Sigmoid colon (tissue), 7 donors: ENCODE measurements around the gene GLS. TPM values are rescaled to one million over a fixed set of nuclear protein-coding genes. Genes with fewer than 3 reads are reported as not detected.

ENCODE experiments used
- DNase-seq: peaks from one replicate; pipeline ENCODE4 v3.0.0-alpha.2; 2019
- H3K27ac ChIP-seq, 4 donors: fragments of 200-600 bp; sonication (generic); one replicate each; pipeline ENCODE4 v1.5.1; 2016 to 2019; ENCODE audit warnings: mild to moderate bottlenecking in 1 of 4
- H3K27me3 ChIP-seq, 3 donors: fragments of 200-600 bp; sonication (generic); one replicate each; pipeline ENCODE4 v1.5.1; 2019; ENCODE audit warnings: mild to moderate bottlenecking in 1 of 3
- H3K36me3 ChIP-seq, 4 donors: fragments of 200-600 bp; sonication (generic); one replicate each; pipeline ENCODE4 v1.5.1; 2016 to 2019
- H3K4me1 ChIP-seq, 4 donors: fragments of 200-600 bp; sonication (generic); one replicate each; pipeline ENCODE4 v1.5.1; 2017 to 2019
- H3K4me3 ChIP-seq, 4 donors: fragments of 200-600 bp; sonication (generic); one replicate each; pipeline ENCODE4 v1.5.1; 2017 to 2019; ENCODE audit warnings: mild to moderate bottlenecking in 2 of 4, moderate library complexity in 1 of 4
- H3K9me3 ChIP-seq, 4 donors: fragments of 200-600 bp in 3 of 4; sonication (generic) in 3 of 4; one replicate each; pipeline versions ENCODE4 v1.5.1 to v1.6.1; 2013 to 2019
- EP300 ChIP-seq, 4 donors: sonication (generic); formaldehyde crosslinking; IDR thresholded peaks; one replicate each; pipeline ENCODE4 v1.6.1; 2017; ENCODE audit warnings: antibody characterized with exemption in 4 of 4
- POLR2A ChIP-seq, 2 donors: fragments of 450-650 bp; IDR thresholded peaks; one replicate each; pipeline ENCODE4 v1.6.1; 2016; ENCODE audit warnings: antibody characterized with exemption in 2 of 2, mild to moderate bottlenecking in 2 of 2, moderate library complexity in 2 of 2
- POLR2AphosphoS5 ChIP-seq, 4 donors: sonication (generic); formaldehyde crosslinking; IDR thresholded peaks; one replicate each; pipeline ENCODE4 v1.6.1; 2017; ENCODE audit warnings: antibody characterized with exemption in 4 of 4
- WGBS, 2 donors: extraction: QIAGEN DNeasy Blood & Tissue Kit; methylation state at CpG; one replicate each; pipeline ENCODE4 v1.1.7; 2013; 5-methylcytosine and 5-hydroxymethylcytosine counted together
- intact Hi-C: fragments of 100-400 bp; cut with DNase I; formaldehyde crosslinking; loops from one replicate; pipeline ENCODE4 v1.15.1; 2023
- polyA plus RNA-seq, 3 donors: library from polyadenylated mRNA; stranded (reverse); fragments of 200-250 nt; gene quantifications; one replicate each; pipeline ENCODE4 v1.2.3, GENCODE V29; 2013
- total RNA-seq, 4 donors: library from RNA; depleted of rRNA; stranded (reverse); fragments of >200 nt; gene quantifications; one replicate each; pipeline ENCODE4 v1.1.0, GENCODE V29; 2016
- TF ChIP-seq, protein P1 (sequence below), 4 experiments: fragments of 450-650 bp in 3 of 4; fragments of 200-600 bp in 1 of 4; IDR thresholded peaks; one replicate each; pipeline ENCODE4 v1.5.1; 2016 to 2019; ENCODE audit warnings: antibody characterized with exemption in 4 of 4, mild to moderate bottlenecking in 3 of 4, moderate library complexity in 2 of 4
- donor health status: healthy with polysubstance abuse.
- donor health status: Bipolar disorder and iron deficiency.
- donor health status: healthy.

GLS gene
- total and polyA plus RNA-seq, 7 donors, result 15.0 to 139 (median 87.1) TPM

DNA sequence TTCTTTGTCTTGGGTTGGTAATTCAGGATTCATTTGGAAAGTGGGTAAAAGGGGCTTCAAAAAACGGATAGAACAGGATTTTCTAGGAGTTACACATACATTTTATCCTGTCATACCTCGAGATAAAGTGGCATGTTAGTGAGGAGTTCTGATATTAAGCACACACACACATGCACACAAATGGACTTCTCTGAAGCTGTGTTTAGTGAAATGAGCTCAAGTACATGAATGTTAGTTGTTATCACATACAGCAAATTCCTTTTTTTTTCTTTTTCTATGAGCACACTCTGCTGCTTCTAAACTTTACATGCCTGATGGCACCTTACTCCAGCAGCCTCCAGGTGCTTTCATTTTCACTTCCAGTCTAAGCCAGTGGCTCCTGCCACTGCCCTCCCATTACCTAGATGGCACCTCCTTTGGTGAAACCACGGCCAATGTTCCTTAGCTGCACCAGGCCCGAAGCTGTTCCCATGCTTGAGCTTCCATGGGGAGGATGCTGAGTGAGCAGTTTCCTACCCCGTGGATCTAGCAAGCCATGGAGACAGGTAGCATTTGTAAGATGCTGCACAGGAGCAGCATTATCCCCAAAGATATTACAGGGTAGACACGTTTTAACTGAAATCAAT lies 83.7 kb downstream of the GLS start:
- 76 to 82% methylated on average over 6 of the region's 6 CpGs for WGBS, 2 donors
- intact Hi-C loops, result no loop called here
- peaks cover 0 to 82% (median 14%) of the 10 kb centered on the region in 4 donors for H3K36me3 ChIP-seq

GRCh38 chr2:190965580-190966222 lies 85.1 kb downstream of the GLS start:
- H3K4me1 ChIP-seq, result no peaks in the 10 kb centered on the region
- TF ChIP-seq POLR2A (IDR thresholded peaks at IDR 0.05), result no peak
- TF ChIP-seq EP300 (IDR thresholded peaks at IDR 0.05), result no peak
- TF ChIP-seq POLR2AphosphoS5 (IDR thresholded peaks at IDR 0.05), result no peak
- TF ChIP-seq, protein P1, sequence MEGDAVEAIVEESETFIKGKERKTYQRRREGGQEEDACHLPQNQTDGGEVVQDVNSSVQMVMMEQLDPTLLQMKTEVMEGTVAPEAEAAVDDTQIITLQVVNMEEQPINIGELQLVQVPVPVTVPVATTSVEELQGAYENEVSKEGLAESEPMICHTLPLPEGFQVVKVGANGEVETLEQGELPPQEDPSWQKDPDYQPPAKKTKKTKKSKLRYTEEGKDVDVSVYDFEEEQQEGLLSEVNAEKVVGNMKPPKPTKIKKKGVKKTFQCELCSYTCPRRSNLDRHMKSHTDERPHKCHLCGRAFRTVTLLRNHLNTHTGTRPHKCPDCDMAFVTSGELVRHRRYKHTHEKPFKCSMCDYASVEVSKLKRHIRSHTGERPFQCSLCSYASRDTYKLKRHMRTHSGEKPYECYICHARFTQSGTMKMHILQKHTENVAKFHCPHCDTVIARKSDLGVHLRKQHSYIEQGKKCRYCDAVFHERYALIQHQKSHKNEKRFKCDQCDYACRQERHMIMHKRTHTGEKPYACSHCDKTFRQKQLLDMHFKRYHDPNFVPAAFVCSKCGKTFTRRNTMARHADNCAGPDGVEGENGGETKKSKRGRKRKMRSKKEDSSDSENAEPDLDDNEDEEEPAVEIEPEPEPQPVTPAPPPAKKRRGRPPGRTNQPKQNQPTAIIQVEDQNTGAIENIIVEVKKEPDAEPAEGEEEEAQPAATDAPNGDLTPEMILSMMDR (IDR thresholded peaks at IDR 0.05), result no peak
- no peaks in the 10 kb centered on the region for H3K9me3 ChIP-seq
- no peaks in the 10 kb centered on the region for H3K27me3 ChIP-seq
- no peak for DNase-seq
- WGBS, 2 donors, result 92 to 95% methylated on average over 2 of the region's 2 CpGs
- intact Hi-C loops, result no loop called here
- H3K36me3 ChIP-seq, result peaks cover 0 to 92% (median 24%) of the 10 kb centered on the region in 4 donors
- H3K27ac ChIP-seq, result no peak overlapping the region
- H3K4me3 ChIP-seq, result no peak overlapping the region

More for the DNA sequence above, 83.7 kb downstream of the GLS start:
- no peak for DNase-seq
- H3K27me3 ChIP-seq, result no peaks in the 10 kb centered on the region
- H3K4me3 ChIP-seq, result no peak overlapping the region
- no peaks in the 10 kb centered on the region for H3K4me1 ChIP-seq
- no peak for TF ChIP-seq EP300 (IDR thresholded peaks at IDR 0.05)
- no peak overlapping the region for H3K27ac ChIP-seq
- no peaks in the 10 kb centered on the region for H3K9me3 ChIP-seq

DNA sequence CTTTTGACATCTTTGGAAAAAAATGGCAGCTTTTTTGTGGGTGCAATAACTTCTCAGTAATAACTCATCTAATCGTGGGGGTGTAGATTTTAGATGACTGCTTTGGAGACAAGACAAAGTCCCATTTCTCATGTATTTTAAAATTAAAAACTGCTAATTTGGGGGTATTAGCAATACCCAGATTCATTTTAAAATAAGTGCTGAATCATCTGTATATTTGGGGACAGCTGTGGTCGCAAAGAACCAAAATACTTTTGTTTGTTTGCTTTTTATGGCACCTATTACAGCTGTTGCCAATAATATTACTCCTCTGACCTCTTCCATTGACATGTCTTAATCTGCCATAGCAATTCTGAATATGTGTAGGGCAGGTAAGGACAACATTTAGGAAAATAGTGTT lies 87.9 kb downstream of the GLS start:
- Histone ChIP-seq H3K27me3 (no peaks in the 10 kb centered on the region), H3K27ac (no peak overlapping the region), H3K9me3 (no peaks in the 10 kb centered on the region), H3K4me3 (no peak overlapping the region), H3K36me3 (peaks cover 0 to 94% (median 42%) of the 10 kb centered on the region in 4 donors), H3K4me1 (no peaks in the 10 kb centered on the region)
- TF ChIP-seq, protein P1 (IDR thresholded peaks at IDR 0.05), result no peak
- no peak for TF ChIP-seq EP300 (IDR thresholded peaks at IDR 0.05)
- no peak for TF ChIP-seq POLR2A (IDR thresholded peaks at IDR 0.05)
- no peak for TF ChIP-seq POLR2AphosphoS5 (IDR thresholded peaks at IDR 0.05)
- WGBS, 2 donors, result 81 to 91% methylated on average over 2 of the region's 2 CpGs
- no peak for DNase-seq
- intact Hi-C loops, result no loop called here

- TF ChIP-seq POLR2AphosphoS5 (IDR thresholded peaks at IDR 0.05), result no peak
- TF ChIP-seq POLR2A (IDR thresholded peaks at IDR 0.05), result no peak
- no peak for TF ChIP-seq EP300 (IDR thresholded peaks at IDR 0.05)
- TF ChIP-seq, protein P1 (IDR thresholded peaks at IDR 0.05), result no peak
- H3K9me3 ChIP-seq, result no peaks in the 10 kb centered on the region
- intact Hi-C loops, result no loop called here
- 85 to 87% methylated on average over 3 of the region's 3 CpGs for WGBS, 2 donors
- no peaks in the 10 kb centered on the region for H3K27me3 ChIP-seq
- DNase-seq, result no peak
- no peak overlapping the region for H3K27ac ChIP-seq
- peaks cover 0 to 95% (median 54%) of the 10 kb centered on the region in 4 donors for H3K36me3 ChIP-seq
- no peak overlapping the region for H3K4me3 ChIP-seq
- H3K4me1 ChIP-seq, result no peaks in the 10 kb centered on the region
Observed at GRCh38 chr2:190970160-190970559, 89.5 kb downstream of the GLS start.

- peak overlapping the region in 1 of 4 donors; percentile 8 for H3K27ac ChIP-seq
- H3K9me3 ChIP-seq, result no peaks in the 10 kb centered on the region
- TF ChIP-seq, protein P1 (IDR thresholded peaks at IDR 0.05), result no peak
- TF ChIP-seq POLR2A (IDR thresholded peaks at IDR 0.05) (no peak), POLR2AphosphoS5 (IDR thresholded peaks at IDR 0.05) (no peak), EP300 (IDR thresholded peaks at IDR 0.05) (no peak)
- H3K4me3 ChIP-seq, result no peak overlapping the region
- no peaks in the 10 kb centered on the region for H3K4me1 ChIP-seq
- intact Hi-C loops, result no loop called here
- no peak for DNase-seq
- H3K36me3 ChIP-seq, result peaks cover 5 to 95% (median 55%) of the 10 kb centered on the region in 4 donors
- no peaks in the 10 kb centered on the region for H3K27me3 ChIP-seq
- 73 to 86% methylated on average over 5 of the region's 5 CpGs for WGBS, 2 donors
Observed at GRCh38 chr2:190970873-190971506, 90.4 kb downstream of the GLS start.
